ENCODE measurements around the gene MRPL40. TPM values are rescaled to one million over a fixed set of nuclear protein-coding genes. Genes with fewer than 3 reads are reported as not detected.

The MRPL40 gene
- total and polyA plus RNA-seq, 2 experiments from 2014 or later = 15.5 to 53.5 TPM

DNA sequence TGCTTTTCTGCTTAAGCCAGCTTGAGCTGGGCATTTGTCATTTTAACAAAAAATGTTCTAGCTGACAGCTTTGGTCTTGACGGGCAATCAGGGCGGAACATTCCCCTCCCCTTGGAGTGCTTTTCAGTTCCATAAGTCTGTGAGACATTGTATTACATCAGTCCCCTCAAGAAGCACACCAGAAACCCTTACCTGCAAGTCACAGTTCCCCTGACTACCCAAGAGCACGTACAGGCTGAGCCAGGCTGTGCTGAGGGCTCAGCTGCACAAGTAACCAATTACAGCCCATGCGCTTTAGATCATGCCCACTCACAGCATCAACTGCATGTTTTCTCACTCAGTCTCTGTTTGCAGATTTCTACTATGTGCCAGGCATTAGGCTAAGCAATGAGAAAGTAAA, 19.9 kb upstream of the MRPL40 start (continued):
- TF ChIP-seq, protein P1, sequence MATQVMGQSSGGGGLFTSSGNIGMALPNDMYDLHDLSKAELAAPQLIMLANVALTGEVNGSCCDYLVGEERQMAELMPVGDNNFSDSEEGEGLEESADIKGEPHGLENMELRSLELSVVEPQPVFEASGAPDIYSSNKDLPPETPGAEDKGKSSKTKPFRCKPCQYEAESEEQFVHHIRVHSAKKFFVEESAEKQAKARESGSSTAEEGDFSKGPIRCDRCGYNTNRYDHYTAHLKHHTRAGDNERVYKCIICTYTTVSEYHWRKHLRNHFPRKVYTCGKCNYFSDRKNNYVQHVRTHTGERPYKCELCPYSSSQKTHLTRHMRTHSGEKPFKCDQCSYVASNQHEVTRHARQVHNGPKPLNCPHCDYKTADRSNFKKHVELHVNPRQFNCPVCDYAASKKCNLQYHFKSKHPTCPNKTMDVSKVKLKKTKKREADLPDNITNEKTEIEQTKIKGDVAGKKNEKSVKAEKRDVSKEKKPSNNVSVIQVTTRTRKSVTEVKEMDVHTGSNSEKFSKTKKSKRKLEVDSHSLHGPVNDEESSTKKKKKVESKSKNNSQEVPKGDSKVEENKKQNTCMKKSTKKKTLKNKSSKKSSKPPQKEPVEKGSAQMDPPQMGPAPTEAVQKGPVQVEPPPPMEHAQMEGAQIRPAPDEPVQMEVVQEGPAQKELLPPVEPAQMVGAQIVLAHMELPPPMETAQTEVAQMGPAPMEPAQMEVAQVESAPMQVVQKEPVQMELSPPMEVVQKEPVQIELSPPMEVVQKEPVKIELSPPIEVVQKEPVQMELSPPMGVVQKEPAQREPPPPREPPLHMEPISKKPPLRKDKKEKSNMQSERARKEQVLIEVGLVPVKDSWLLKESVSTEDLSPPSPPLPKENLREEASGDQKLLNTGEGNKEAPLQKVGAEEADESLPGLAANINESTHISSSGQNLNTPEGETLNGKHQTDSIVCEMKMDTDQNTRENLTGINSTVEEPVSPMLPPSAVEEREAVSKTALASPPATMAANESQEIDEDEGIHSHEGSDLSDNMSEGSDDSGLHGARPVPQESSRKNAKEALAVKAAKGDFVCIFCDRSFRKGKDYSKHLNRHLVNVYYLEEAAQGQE (IDR thresholded peaks at IDR 0.05; ENCODE audit: unreplicated experiment) = no peak
- no peak for TF ChIP-seq CREB1 (CRISPR knock-in tag; IDR thresholded peaks at IDR 0.05; ENCODE audit: low read depth)
- TF ChIP-seq, protein P2, sequence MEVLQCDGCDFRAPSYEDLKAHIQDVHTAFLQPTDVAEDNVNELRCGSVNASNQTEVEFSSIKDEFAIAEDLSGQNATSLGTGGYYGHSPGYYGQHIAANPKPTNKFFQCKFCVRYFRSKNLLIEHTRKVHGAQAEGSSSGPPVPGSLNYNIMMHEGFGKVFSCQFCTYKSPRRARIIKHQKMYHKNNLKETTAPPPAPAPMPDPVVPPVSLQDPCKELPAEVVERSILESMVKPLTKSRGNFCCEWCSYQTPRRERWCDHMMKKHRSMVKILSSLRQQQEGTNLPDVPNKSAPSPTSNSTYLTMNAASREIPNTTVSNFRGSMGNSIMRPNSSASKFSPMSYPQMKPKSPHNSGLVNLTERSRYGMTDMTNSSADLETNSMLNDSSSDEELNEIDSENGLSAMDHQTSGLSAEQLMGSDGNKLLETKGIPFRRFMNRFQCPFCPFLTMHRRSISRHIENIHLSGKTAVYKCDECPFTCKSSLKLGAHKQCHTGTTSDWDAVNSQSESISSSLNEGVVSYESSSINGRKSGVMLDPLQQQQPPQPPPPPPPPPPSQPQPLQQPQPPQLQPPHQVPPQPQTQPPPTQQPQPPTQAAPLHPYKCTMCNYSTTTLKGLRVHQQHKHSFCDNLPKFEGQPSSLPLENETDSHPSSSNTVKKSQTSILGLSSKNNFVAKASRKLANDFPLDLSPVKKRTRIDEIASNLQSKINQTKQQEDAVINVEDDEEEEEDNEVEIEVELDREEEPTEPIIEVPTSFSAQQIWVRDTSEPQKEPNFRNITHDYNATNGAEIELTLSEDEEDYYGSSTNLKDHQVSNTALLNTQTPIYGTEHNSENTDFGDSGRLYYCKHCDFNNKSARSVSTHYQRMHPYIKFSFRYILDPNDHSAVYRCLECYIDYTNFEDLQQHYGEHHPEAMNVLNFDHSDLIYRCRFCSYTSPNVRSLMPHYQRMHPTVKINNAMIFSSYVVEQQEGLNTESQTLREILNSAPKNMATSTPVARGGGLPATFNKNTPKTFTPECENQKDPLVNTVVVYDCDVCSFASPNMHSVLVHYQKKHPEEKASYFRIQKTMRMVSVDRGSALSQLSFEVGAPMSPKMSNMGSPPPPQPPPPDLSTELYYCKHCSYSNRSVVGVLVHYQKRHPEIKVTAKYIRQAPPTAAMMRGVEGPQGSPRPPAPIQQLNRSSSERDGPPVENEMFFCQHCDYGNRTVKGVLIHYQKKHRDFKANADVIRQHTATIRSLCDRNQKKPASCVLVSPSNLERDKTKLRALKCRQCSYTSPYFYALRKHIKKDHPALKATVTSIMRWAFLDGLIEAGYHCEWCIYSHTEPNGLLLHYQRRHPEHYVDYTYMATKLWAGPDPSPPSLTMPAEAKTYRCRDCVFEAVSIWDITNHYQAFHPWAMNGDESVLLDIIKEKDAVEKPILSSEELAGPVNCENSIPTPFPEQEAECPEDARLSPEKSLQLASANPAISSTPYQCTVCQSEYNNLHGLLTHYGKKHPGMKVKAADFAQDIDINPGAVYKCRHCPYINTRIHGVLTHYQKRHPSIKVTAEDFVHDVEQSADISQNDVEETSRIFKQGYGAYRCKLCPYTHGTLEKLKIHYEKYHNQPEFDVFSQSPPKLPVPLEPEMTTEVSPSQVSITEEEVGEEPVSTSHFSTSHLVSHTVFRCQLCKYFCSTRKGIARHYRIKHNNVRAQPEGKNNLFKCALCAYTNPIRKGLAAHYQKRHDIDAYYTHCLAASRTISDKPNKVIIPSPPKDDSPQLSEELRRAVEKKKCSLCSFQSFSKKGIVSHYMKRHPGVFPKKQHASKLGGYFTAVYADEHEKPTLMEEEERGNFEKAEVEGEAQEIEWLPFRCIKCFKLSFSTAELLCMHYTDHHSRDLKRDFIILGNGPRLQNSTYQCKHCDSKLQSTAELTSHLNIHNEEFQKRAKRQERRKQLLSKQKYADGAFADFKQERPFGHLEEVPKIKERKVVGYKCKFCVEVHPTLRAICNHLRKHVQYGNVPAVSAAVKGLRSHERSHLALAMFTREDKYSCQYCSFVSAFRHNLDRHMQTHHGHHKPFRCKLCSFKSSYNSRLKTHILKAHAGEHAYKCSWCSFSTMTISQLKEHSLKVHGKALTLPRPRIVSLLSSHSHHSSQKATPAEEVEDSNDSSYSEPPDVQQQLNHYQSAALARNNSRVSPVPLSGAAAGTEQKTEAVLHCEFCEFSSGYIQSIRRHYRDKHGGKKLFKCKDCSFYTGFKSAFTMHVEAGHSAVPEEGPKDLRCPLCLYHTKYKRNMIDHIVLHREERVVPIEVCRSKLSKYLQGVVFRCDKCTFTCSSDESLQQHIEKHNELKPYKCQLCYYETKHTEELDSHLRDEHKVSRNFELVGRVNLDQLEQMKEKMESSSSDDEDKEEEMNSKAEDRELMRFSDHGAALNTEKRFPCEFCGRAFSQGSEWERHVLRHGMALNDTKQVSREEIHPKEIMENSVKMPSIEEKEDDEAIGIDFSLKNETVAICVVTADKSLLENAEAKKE (CRISPR knock-in tag; IDR thresholded peaks at IDR 0.05) = no peak
- no peak for TF ChIP-seq JUNB (IDR thresholded peaks at IDR 0.05; ENCODE audit: unreplicated experiment)

DNA sequence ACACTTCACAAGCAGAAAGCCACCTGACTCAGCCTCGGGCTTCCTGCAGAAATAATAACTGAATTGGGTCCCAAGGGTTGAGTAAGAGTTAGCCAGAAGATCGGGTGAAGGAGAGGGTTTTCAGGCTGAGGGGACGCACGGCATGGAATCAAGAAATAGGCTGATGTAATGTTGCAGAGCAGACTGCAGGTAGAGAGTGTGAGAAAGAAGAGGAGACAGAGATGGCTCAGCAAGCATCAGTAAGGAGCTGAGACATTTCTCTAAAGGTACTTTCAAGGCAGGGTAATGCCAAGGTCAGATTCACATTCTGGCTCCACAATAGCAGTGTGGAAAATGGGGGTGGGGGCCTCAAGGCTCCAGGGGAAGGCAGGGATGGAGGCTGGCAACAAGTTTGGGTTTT, 19.4 kb upstream of the MRPL40 start:
- Histone ChIP-seq H3F3A (replicated peaks; ENCODE audit: low read depth) (no peaks in the 10 kb centered on the region), H3K4me2 (no peak overlapping the region), H3K79me2 (replicated peaks; ENCODE audit: insufficient read depth) (peaks cover 76% of the 10 kb centered on the region), H3K4me1 (ENCODE audit: insufficient read depth) (peaks cover 4% of the 10 kb centered on the region; the same call in 1 of the 2 replicates), H4K20me1 (replicated peaks; ENCODE audit: insufficient read depth) (peaks cover 50% of the 10 kb centered on the region), H3K27me3 (ENCODE audit: insufficient read depth) (no peaks in the 10 kb centered on the region), H3K9me2 (ENCODE audit: insufficient read depth) (no peaks in the 10 kb centered on the region), H3K4me3 (no peak overlapping the region), H3K36me3 (ENCODE audit: insufficient read depth) (peaks cover 3% of the 10 kb centered on the region; the same call in 1 of the 2 replicates), H3K27ac (ENCODE audit: low read depth) (0 out of 2 replicates have a peak overlapping the region, but pooled peaks have one; percentile 69), H2AFZ (no peak overlapping the region)
- ATAC-seq = no peak
- Mint-ChIP-seq H3K36me3 (ENCODE audit: low read depth) (peaks cover 23% of the 10 kb centered on the region), H3K27me3 (ENCODE audit: insufficient read depth, low read depth, poor library complexity) (peaks cover 5% of the 10 kb centered on the region), H3K4me3 (no peak overlapping the region), H3K27ac (peak overlapping the region; percentile 90), H3K9me3 (no peaks in the 10 kb centered on the region; the same call in 2 of the 3 replicates), H3K4me1 (peaks cover 19% of the 10 kb centered on the region)
- DNase-seq (ENCODE audit: low spot score) = no peak
- TF ChIP-seq ZNF331 (CRISPR knock-in tag; IDR thresholded peaks at IDR 0.05; ENCODE audit: low read depth) = no peak
- no peak for TF ChIP-seq STAT1 (IDR thresholded peaks at IDR 0.05; ENCODE audit: unreplicated experiment)
- TF ChIP-seq, protein P2 (CRISPR knock-in tag; IDR thresholded peaks at IDR 0.05) = no peak

All from GM23338 (cell line).